Urinary bladder (tissue), 4 donors: ENCODE measurements around the gene RMND5B. TPM values are rescaled to one million over a fixed set of nuclear protein-coding genes. Genes with fewer than 3 reads are reported as not detected.

ENCODE experiments used
- DNase-seq: peaks from one replicate; pipeline ENCODE4 v3.0.0-alpha.2; 2015; ENCODE audit errors: extremely low spot score
- H3K27ac ChIP-seq: one replicate; pipeline ENCODE4 v1.5.1; 2013; ENCODE audit warnings: low read depth, mild to moderate bottlenecking, moderate library complexity
- H3K36me3 ChIP-seq: one replicate; pipeline ENCODE4 v1.6.1; 2013; ENCODE audit warnings: mild to moderate bottlenecking, moderate library complexity; ENCODE audit not compliant: insufficient read depth
- H3K4me1 ChIP-seq: one replicate; pipeline ENCODE4 v1.6.1; 2013; ENCODE audit warnings: mild to moderate bottlenecking, moderate library complexity; ENCODE audit not compliant: insufficient read depth
- H3K4me3 ChIP-seq: one replicate; pipeline ENCODE4 v1.5.1; 2013; ENCODE audit warnings: low read depth, low read length
- WGBS: extraction: QIAGEN DNeasy Blood & Tissue Kit; methylation state at CpG from one replicate; pipeline ENCODE4 v1.1.7; 2013; 5-methylcytosine and 5-hydroxymethylcytosine counted together
- polyA plus RNA-seq: library from polyadenylated mRNA; stranded (reverse); fragments of 200-250 nt; gene quantifications from one replicate; pipeline ENCODE4 v1.2.3, GENCODE V29; 2013
- total RNA-seq: library from RNA; depleted of rRNA; stranded (reverse); fragments of >200 nt; gene quantifications from one replicate; pipeline ENCODE4 v1.2.3, GENCODE V29; 2014
- donor health status: healthy with polysubstance abuse.
- donor health status: healthy.

The RMND5B gene
- total and polyA plus RNA-seq, 2 donors, result 18.1 to 48.3 TPM

DNA sequence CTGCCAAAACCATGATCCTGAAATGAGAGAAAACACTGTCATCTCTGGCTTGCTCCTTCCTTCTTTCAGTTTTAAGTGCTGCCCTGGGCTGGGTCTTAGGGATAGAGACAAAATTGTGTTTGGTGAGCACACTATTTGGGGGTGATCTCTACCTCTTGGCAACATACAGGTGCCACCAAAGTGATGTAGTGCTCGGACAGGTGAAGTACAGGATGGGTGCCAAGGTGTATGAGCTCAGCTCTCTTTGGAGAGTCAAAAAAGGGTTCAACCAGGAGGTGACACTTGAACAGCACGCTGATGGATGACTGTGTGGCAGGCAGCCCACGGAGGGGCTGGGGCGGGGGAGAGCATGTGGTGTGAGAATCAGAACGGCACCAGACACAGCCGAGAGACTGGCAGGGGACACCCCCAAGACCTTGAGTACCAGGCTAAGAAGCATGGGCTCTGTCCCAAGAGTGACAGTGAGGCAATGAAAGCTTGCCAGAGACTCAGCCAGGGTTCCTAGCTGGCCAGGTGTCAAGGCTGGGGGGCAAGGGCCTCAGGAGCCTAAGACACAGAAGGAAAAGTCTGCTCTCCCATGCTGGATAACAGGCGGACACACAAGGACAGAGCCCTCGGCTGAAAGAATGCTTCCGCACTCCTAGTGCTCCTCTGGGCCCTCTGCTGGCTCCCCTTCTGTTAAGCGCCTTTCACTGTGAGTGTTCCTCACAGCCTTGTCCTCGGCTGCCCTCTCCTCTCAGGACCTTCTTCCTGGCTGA, 20.3 kb downstream of the RMND5B start:
- WGBS, result 74% methylated on average over 11 of the region's 11 CpGs
- Histone ChIP-seq H3K4me1 (no peaks in the 10 kb centered on the region), H3K27ac (no peak overlapping the region), H3K4me3 (no peak overlapping the region), H3K36me3 (peaks cover 6% of the 10 kb centered on the region)
- DNase-seq, result no peak

DNA sequence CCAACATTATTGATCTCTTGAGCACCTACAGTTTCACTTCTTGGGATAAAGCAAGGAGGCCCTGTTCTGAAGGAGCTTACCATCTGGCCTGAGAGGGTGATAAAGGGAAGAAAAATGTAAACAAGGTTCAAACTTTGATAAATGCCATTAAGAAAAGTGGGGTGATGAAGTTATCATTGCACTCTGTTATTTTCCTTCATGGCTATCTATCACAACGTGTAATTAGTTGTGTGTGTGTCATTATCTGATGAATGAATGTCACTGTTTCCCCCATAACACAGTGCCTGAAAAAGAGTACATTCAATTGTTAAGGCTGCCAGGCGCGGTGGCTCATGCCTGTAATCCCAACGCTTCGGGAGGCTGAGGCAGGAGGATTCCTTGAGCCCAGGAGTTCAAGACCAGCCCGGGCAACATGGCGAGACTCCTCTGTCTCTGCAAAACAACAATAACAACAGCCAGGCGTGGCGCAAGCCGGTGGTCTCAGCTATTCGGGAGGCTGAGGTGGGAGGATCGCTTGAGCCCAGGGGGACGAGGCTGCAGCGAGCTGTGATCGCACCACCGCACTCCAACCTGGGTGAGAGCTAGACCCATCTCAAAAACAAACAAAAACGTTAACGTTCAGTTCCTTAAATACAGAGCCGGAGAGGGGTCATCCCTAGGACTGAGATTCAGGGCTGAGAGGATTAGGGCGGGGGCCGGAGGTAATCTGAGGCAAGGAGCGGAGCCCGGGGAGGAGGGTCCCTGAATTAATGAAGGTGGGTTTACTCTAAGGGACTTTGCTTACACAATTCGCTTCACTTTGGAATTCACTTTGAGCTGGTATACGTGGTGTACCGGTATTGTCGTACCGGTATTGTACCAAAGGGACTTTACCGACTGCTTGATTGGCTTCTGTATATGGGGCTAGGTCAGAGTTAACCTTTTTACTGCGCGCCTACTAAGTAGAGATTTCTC, 22.0 kb downstream of the RMND5B start:
- Histone ChIP-seq H3K4me3 (peak overlapping the region; percentile 58), H3K36me3 (peaks cover 3% of the 10 kb centered on the region), H3K27ac (no peak overlapping the region), H3K4me1 (no peaks in the 10 kb centered on the region)
- WGBS, result 47% methylated on average over 31 of the region's 31 CpGs
- no peak for DNase-seq

DNA sequence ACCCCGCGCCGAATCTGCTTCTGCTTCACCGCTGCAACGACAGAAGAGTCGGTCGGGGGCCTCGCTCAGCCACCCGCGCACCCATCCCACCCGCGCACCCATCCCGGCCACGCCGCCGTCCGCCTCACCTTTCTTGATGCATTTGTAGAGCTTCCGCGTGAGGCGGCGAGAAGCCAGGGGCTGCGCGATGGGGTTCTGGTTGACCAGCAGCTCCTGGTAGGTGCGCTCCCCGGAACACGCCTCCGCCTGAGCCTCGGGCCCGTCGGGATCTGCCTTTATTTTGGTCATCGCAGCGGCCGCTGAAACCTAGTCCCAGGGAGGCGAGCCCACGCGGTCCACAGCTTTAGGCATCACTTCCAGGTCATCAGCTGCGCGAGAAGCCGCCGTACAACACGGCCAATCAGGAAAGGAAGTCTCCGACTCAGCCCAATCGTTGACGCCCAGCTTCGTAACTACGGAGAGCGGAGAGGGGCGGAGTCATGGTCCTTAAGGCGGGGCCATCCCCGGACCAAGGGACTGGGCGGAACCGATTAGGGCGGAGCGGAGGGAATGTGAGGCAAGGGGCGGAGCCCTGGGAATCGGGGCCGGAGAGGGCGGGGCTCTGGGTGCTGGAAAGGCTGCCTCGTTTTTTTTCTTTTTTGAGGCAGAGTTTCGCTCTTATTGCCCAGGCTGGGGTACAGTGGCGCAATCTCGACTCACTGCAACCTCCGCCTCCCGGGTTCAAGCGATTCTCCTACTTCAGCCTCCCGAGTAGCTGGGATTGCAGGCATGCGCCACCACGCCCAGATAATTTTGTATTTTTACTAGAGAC, 22.9 kb downstream of the RMND5B start, which contains the start of gene NHP2:
NHP2 (minus strand) TSS at position 356 of the 811 bp plus-strand sequence; CDS start at position 288, 68 bp downstream.
- H3K27ac ChIP-seq, result no peak within 1 kb of the TSS
- WGBS, result 2% methylated on average over 68 of the region's 68 CpGs
- peak; percentile 99 for DNase-seq
- H3K4me1 ChIP-seq, result no peaks in the 10 kb centered on the region
- H3K36me3 ChIP-seq, result no peaks in the 10 kb centered on the region
- H3K4me3 ChIP-seq, result peak within 1 kb of the TSS; percentile 58

DNA sequence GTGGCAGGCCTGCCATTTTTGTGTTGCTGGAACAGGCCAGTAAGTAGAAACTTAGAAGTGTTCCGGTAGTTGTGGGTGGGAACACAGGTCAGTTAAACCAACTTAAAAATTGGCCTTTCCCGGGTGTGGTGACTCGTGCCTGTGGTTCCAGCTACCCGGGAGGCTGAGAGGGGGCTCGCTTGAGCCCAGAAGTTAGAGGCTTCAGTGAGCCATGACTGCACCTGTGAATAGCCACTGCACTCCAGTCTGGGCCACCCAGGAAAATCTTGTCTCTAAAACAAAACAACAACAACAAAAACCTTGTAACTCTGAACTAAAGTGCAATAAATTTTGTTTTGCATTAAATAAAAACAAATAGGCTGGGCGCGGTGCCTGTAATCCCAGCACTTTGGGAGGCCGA, 24.3 kb downstream of the RMND5B start:
- Histone ChIP-seq H3K27ac (no peak overlapping the region), H3K4me1 (no peaks in the 10 kb centered on the region), H3K36me3 (no peaks in the 10 kb centered on the region), H3K4me3 (no peak overlapping the region)
- WGBS, result 81% methylated on average over 8 of the region's 8 CpGs
- DNase-seq, result no peak

DNA sequence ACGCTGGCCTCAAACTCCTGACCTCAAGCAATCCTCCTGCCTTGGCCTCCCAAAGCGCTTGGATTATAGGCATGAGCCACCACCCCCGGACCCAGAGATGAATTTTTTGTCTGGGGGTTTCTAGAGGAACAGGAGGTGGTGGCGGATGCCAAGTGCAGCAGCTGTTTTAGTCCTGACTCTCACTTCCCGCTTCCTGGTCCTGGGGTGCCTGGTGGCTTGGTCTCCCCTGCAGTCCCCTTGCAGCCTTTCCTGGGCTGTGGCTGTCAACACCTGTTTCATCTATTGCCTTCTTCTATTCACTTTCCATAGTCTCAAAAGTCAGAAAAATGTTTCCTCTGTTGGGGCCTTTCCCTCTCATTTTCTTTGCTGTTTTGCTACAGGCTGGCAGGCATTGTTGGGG, 29.4 kb downstream of the RMND5B start:
- Histone ChIP-seq H3K4me1 (no peaks in the 10 kb centered on the region), H3K36me3 (no peaks in the 10 kb centered on the region), H3K4me3 (no peak overlapping the region), H3K27ac (no peak overlapping the region)
- DNase-seq, result no peak
- 86% methylated on average over 5 of the region's 5 CpGs for whole genome bisulfite sequencing

DNA sequence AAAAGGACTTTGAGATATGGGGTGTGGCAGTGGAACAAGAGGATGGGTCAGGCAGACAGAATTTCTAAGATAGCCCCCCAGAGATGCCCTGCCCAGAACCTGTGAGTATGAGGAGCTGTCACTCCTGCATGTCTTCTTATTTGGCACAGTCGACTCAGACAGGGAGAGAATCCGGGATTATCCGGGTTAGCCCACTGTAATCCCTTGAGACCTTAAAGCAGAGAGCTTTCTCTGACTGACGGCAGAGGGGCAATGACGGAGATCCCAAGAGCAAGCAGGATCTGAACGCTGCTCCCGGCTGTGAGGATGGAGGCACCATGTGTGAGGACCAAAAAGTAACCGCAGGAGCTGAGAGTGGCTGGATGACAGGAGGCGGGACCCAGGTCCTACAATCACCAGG, 31.7 kb downstream of the RMND5B start:
- WGBS, result 70% methylated on average over 9 of the region's 9 CpGs
- no peaks in the 10 kb centered on the region for H3K36me3 ChIP-seq
- DNase-seq, result no peak
- H3K27ac ChIP-seq, result no peak overlapping the region
- no peaks in the 10 kb centered on the region for H3K4me1 ChIP-seq
- no peak overlapping the region for H3K4me3 ChIP-seq

DNA sequence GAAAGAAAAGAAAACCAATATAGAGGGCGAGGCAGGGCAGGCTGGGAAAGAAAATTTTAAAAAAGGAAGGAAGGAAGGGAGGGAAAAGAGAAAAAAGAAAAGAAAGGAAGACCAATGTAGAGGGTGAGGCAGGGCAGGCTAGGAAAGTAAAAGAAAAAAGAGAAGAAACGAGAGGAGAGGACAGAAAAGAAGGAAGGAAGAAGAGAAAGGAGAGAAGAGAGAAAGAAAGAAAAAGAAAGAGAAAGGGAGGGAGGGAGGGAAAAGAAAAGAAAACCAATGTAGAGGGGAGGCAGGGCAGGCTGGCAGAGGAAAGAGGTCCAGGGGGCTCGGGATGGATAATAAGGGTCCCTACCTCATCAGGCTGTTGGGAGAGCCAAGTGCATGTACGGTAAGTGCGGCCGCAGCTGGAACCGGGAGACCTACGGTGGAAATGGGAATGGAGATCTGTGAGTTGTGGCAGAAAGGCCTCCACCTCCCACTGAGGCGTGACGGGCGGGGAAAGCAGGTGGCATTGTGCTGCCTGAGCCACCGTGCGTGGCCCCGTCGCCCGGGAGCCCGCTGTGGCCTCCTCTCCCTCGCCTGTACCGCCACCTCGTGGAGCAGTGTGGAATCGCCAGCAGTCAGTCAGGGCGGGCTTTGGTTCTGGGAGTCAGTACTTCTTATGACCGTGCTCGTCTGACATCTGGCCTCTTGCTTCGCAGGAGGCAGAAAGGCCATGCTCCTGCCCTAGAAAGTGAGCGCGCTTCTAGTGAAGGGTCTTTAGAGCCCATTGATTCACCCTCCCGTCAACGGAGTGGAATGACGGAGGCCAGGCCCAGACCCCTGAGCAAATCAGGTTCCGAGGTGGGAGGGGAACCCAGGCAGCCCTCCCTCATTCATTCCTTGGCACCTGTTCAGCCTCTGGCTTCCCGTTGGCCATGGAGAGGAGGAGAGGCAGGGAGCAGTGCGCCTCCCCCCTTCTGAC, 33.2 kb downstream of the RMND5B start:
- WGBS, result 9% methylated on average over 33 of the region's 33 CpGs
- DNase-seq, result peak; percentile 46
- Histone ChIP-seq H3K27ac (no peak overlapping the region), H3K4me3 (no peak overlapping the region), H3K36me3 (no peaks in the 10 kb centered on the region), H3K4me1 (no peaks in the 10 kb centered on the region)

DNA sequence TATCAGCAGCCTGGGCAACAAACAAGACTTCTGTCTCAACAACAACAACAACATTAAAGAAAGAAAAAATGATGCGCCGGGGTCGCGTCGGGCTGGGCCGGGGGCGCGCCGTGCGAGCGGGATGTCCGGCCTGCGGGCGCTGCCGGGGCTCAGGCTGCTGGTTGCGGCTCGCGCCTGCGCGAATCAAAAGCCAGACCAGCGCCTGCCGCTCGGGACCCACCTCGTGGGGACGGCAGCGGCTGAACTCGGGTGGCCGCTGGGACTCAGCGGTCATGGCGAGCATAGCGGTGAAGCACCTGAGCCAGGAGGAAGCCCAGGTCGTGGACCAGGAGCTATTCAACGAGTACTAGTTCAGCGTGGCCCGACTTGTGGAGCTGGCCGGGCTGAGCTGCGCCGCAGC, 34.8 kb downstream of the RMND5B start:
- no peak for DNase-seq
- no peaks in the 10 kb centered on the region for H3K36me3 ChIP-seq
- H3K27ac ChIP-seq, result no peak overlapping the region
- no peaks in the 10 kb centered on the region for H3K4me1 ChIP-seq
- H3K4me3 ChIP-seq, result no peak overlapping the region
- 31% methylated on average over 38 of the region's 38 CpGs for WGBS

DNA sequence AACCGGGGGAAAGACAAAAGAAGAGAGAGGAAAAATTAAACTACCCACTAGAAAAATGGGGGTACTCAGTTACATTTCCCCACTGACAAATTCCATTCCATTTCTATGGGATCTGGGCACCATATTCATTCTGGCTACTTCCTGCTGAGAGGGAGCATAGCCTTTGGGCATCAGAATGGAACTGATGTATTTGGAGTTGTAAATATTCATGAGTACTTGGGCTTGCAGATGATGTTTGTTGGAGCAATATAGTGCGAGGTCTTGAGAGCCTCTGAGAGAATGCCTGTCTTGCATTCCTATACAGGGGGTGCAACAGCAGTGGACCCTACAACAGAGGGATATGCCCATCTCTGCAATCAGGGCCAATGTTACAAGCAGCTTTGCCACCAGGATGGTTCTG, 39.6 kb downstream of the RMND5B start:
- H3K27ac ChIP-seq, result no peak overlapping the region
- WGBS, result 92% methylated on average over 2 of the region's 2 CpGs
- no peaks in the 10 kb centered on the region for H3K4me1 ChIP-seq
- H3K36me3 ChIP-seq, result no peaks in the 10 kb centered on the region
- H3K4me3 ChIP-seq, result no peak overlapping the region
- DNase-seq, result no peak

DNA sequence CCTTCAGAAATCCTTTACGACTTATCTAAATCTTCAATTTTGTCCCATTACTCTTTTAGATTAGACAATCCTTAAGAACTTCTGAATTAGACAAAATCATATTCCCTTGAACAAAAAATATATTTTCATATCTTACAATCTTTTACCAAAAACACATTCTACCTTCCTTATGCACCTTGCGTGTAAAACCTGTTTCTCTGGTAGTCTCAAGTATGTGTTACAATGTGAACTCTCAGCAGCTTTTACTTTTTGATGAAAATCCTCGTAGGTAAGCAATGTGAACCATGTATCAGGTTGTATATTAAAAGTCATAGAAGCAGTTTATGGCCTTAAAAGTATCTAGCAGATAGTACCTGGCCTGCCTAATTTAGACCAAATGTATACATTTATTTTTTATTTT, 43.6 kb downstream of the RMND5B start:
- Histone ChIP-seq H3K36me3 (no peaks in the 10 kb centered on the region), H3K4me3 (no peak overlapping the region), H3K27ac (no peak overlapping the region), H3K4me1 (no peaks in the 10 kb centered on the region)
- no peak for DNase-seq
- WGBS, result 84% methylated on average over 3 of the region's 3 CpGs

DNA sequence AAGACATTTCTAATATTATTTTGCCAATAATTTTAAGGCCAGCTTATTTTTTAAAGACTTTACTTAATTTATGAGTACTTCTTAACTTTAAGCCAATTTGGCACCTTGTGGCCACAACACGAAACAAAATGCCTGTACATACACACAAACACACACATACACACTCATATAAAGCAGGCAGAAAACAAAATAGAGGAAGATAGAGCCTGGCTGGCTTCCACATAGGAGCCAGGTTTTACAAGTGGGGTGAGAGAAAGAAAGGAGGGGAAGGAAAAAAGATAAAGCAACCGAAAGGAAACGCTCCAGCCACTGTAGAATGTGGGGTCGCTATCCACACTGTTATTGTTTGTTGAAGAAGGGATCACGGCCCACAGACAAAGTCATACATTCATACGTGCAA, 46.0 kb downstream of the RMND5B start:
- DNase-seq, result no peak
- Histone ChIP-seq H3K36me3 (no peaks in the 10 kb centered on the region), H3K4me3 (no peak overlapping the region), H3K4me1 (no peaks in the 10 kb centered on the region), H3K27ac (no peak overlapping the region)
- WGBS, result 59% methylated on average over 6 of the region's 6 CpGs

DNA sequence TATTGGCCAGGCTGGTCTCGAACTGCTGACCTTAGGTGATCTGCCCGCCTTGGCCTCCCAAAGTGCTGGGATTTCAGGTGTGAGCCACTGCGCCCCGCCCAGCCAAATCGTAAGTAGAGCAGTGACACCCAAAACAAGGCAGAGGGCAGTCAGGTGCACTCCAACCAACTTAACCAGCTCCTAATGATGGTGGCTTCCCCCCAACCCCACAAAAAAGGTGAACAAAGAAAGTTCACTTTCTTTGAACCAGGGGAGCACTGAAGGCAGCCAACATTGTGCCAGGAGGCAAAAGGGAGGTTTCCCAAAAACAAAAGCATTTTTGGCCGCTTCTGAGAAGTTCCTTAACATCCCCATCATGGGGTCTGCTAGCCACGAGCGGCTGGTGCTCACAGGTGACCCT, 46.8 kb downstream of the RMND5B start:
- Histone ChIP-seq H3K4me1 (no peaks in the 10 kb centered on the region), H3K4me3 (no peak overlapping the region), H3K27ac (no peak overlapping the region), H3K36me3 (no peaks in the 10 kb centered on the region)
- 81% methylated on average over 8 of the region's 8 CpGs for WGBS
- DNase-seq, result no peak
